MM.1S (cell line): ENCODE results near the gene CAPN11.
"Not testable (repeated sequence)": the region's sequence is repeated elsewhere in the genome, so short reads cannot be mapped to it uniquely, and the experiment has no call there.

Experiments
- DNase-seq: peaks from one replicate; pipeline ENCODE4 v3.0.0-alpha.2; 2015
- H2AFZ ChIP-seq: fragments of 300-600 bp; sonication (generic); 2 replicates; pipeline ENCODE4 v1.6.0; 2016; ENCODE audit warnings: antibody characterized with exemption, low read length
- H3F3A ChIP-seq: fragments of 300-600 bp; sonication (generic); 2 replicates; pipeline ENCODE4 v1.6.1; 2016; ENCODE audit warnings: mild to moderate bottlenecking, antibody characterized with exemption, low read length, moderate library complexity, mixed read lengths; ENCODE audit not compliant: insufficient read depth
- H3K27ac ChIP-seq: fragments of 300-600 bp; sonication (generic); 2 replicates; pipeline ENCODE4 v1.5.1; 2016; ENCODE audit warnings: mild to moderate bottlenecking, low read length
- H3K27me3 ChIP-seq: fragments of 300-600 bp; sonication (generic); replicated peaks from 2 replicates; pipeline ENCODE4 v1.6.0; 2016; ENCODE audit warnings: low read length; ENCODE audit not compliant: insufficient read depth
- H3K36me3 ChIP-seq: fragments of 300-600 bp; sonication (generic); replicated peaks from 2 replicates; pipeline ENCODE4 v1.6.1; 2016; ENCODE audit warnings: mild to moderate bottlenecking, low read length, mixed read lengths; ENCODE audit not compliant: insufficient read depth
- H3K4me1 ChIP-seq: fragments of 300-600 bp; sonication (generic); 2 replicates; pipeline ENCODE4 v1.6.1; 2016; ENCODE audit warnings: low read length, mixed read lengths
- H3K4me2 ChIP-seq: fragments of 300-600 bp; sonication (generic); 2 replicates; pipeline ENCODE4 v1.6.0; 2016; ENCODE audit warnings: low read depth, low read length
- H3K4me3 ChIP-seq: fragments of 300-600 bp; sonication (generic); 2 replicates; pipeline ENCODE4 v1.5.1; 2016; ENCODE audit warnings: low read length, mixed read lengths
- H3K79me2 ChIP-seq: fragments of 300-600 bp; sonication (generic); 2 replicates; pipeline ENCODE4 v1.6.1; 2016; ENCODE audit warnings: mixed run types, low read length, mixed read lengths
- H3K9ac ChIP-seq: fragments of 300-600 bp; sonication (generic); 2 replicates; pipeline ENCODE4 v1.6.1; 2016; ENCODE audit warnings: low read length, mixed read lengths
- H3K9me2 ChIP-seq: fragments of 300-600 bp; sonication (generic); replicated peaks from 2 replicates; pipeline ENCODE4 v1.6.1; 2016; ENCODE audit warnings: mild to moderate bottlenecking, low read length, mixed read lengths; ENCODE audit not compliant: insufficient read depth
- H3K9me3 ChIP-seq: fragments of 300-600 bp; sonication (generic); replicated peaks from 2 replicates; pipeline ENCODE4 v1.6.1; 2016; ENCODE audit warnings: mild to moderate bottlenecking, low read length, mixed read lengths; ENCODE audit not compliant: insufficient read depth
- H4K20me1 ChIP-seq: fragments of 300-600 bp; sonication (generic); 2 replicates; pipeline ENCODE4 v1.6.1; 2016; ENCODE audit warnings: mild to moderate bottlenecking, low read length, moderate library complexity, mixed read lengths; ENCODE audit not compliant: insufficient read depth
- EZH2 ChIP-seq: fragments of 300-600 bp; sonication (generic); optimal IDR thresholded peaks from 2 replicates; pipeline ENCODE3; 2017; ENCODE audit warnings: low read depth, mild to moderate bottlenecking, antibody characterized with exemption, low read length, mixed read lengths
- EZH2phosphoT487 ChIP-seq: fragments of 300-600 bp; sonication (generic); IDR thresholded peaks from 2 replicates; pipeline ENCODE4 v1.6.1; 2018; ENCODE audit warnings: antibody characterized with exemption, low read length
- TF ChIP-seq, protein P1 (sequence below): fragments of 300-600 bp; sonication (generic); IDR thresholded peaks from 2 replicates; pipeline ENCODE4 v1.5.1; 2016; ENCODE audit warnings: antibody characterized with exemption, low read length, mixed read lengths

Gene CAPN11

DNA sequence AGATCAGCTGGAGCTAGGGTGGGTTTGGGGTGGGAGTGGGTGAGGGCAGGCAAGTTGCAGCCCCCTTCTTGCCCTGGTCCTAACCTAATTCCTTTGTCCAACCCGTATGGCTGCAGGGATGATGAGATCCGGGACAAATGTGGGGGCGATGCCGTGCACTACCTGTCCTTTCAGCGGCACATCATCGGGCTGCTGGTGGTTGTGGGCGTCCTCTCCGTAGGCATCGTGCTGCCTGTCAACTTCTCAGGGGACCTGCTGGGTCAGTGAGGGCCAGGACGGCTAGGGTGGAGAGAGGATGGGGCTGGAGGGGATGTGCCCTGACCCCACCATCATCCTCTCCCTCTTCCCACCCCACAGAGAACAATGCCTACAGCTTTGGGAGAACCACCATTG is 19.3 kb upstream of the CAPN11 start:
- Histone ChIP-seq H3K4me2 (no peak overlapping the region), H3K27me3 (no peaks in the 10 kb centered on the region)

DNA sequence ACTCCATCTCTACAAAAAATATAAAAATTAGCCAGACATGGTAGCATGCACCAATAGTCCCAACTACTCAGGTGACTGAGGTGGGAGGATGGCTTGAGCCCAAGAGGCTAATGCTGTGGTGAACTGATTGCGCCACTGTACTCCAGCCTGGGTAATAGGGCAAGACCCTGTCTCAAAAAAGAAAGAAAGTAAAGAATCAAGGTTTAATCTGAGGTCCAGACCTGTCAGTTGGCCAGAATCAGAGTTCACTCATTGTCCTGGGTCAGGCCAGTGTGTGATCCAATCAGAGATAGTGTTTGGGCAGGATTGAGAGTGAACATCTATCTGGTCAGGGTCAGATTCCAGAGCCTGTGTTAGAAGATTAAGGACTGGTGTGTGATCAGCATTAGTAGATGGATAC is 15.8 kb upstream of the CAPN11 start:
- H3K79me2 ChIP-seq = no peaks in the 10 kb centered on the region
- no peaks in the 10 kb centered on the region for H3K9me2 ChIP-seq
- H3K4me2 ChIP-seq = no peak overlapping the region
- H2AFZ ChIP-seq = no peak overlapping the region
- TF ChIP-seq EZH2 (no peak), EZH2phosphoT487 (no peak)
- TF ChIP-seq, protein P1, sequence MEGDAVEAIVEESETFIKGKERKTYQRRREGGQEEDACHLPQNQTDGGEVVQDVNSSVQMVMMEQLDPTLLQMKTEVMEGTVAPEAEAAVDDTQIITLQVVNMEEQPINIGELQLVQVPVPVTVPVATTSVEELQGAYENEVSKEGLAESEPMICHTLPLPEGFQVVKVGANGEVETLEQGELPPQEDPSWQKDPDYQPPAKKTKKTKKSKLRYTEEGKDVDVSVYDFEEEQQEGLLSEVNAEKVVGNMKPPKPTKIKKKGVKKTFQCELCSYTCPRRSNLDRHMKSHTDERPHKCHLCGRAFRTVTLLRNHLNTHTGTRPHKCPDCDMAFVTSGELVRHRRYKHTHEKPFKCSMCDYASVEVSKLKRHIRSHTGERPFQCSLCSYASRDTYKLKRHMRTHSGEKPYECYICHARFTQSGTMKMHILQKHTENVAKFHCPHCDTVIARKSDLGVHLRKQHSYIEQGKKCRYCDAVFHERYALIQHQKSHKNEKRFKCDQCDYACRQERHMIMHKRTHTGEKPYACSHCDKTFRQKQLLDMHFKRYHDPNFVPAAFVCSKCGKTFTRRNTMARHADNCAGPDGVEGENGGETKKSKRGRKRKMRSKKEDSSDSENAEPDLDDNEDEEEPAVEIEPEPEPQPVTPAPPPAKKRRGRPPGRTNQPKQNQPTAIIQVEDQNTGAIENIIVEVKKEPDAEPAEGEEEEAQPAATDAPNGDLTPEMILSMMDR = no peak
- H3F3A ChIP-seq = no peaks in the 10 kb centered on the region
- H3K4me1 ChIP-seq = no peaks in the 10 kb centered on the region
- H3K27me3 ChIP-seq = no peaks in the 10 kb centered on the region
- H3K9ac ChIP-seq = no peak overlapping the region
- no peaks in the 10 kb centered on the region for H3K9me3 ChIP-seq
- H3K27ac ChIP-seq = no peak overlapping the region
- H3K36me3 ChIP-seq = no peaks in the 10 kb centered on the region
- DNase-seq = no peak
- no peak overlapping the region for H3K4me3 ChIP-seq
- H4K20me1 ChIP-seq = no peaks in the 10 kb centered on the region

More for the DNA sequence above, 19.3 kb upstream of the CAPN11 start:
- no peak overlapping the region for H3K9ac ChIP-seq
- no peaks in the 10 kb centered on the region for H4K20me1 ChIP-seq
- H3K9me2 ChIP-seq = no peaks in the 10 kb centered on the region
- H2AFZ ChIP-seq = no peak overlapping the region
- H3K27ac ChIP-seq = no peak overlapping the region
- H3K4me1 ChIP-seq = no peaks in the 10 kb centered on the region
- H3F3A ChIP-seq = no peaks in the 10 kb centered on the region
- TF ChIP-seq, protein P1 = no peak
- TF ChIP-seq EZH2phosphoT487 = no peak
- no peak for TF ChIP-seq EZH2
- no peaks in the 10 kb centered on the region for H3K36me3 ChIP-seq
- DNase-seq = no peak
- no peaks in the 10 kb centered on the region for H3K79me2 ChIP-seq
- H3K9me3 ChIP-seq = no peaks in the 10 kb centered on the region
- no peak overlapping the region for H3K4me3 ChIP-seq

DNA sequence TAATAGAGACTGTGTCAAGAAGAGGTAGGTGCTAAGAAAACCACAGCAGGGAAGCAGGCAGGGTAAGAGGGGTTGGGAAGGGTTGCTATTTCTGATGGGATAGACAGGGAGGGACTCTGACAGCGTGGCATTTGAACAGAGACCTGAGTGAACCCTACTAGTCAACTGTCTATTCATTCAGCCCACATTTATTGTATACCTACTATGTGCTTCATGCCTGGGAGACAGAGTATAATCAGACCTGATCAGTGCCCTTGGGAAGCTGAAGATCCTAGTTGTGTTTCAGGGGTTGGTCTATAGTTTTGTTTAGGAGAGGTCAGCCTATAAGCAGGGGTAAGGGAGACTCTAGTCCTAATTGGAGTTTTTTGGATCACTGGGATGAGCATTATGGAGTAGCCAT is 14.9 kb upstream of the CAPN11 start:
- H3F3A ChIP-seq = no peaks in the 10 kb centered on the region
- H4K20me1 ChIP-seq = no peaks in the 10 kb centered on the region
- no peak for DNase-seq
- no peaks in the 10 kb centered on the region for H3K9me3 ChIP-seq
- no peak overlapping the region for H3K4me3 ChIP-seq
- H3K9me2 ChIP-seq = no peaks in the 10 kb centered on the region
- H3K27me3 ChIP-seq = no peaks in the 10 kb centered on the region
- H3K79me2 ChIP-seq = no peaks in the 10 kb centered on the region
- H3K4me2 ChIP-seq = no peak overlapping the region
- H3K36me3 ChIP-seq = no peaks in the 10 kb centered on the region
- no peak overlapping the region for H3K9ac ChIP-seq
- H3K27ac ChIP-seq = no peak overlapping the region
- TF ChIP-seq EZH2phosphoT487 (no peak), EZH2 (no peak)
- TF ChIP-seq, protein P1 = no peak
- H2AFZ ChIP-seq = no peak overlapping the region
- no peaks in the 10 kb centered on the region for H3K4me1 ChIP-seq

DNA sequence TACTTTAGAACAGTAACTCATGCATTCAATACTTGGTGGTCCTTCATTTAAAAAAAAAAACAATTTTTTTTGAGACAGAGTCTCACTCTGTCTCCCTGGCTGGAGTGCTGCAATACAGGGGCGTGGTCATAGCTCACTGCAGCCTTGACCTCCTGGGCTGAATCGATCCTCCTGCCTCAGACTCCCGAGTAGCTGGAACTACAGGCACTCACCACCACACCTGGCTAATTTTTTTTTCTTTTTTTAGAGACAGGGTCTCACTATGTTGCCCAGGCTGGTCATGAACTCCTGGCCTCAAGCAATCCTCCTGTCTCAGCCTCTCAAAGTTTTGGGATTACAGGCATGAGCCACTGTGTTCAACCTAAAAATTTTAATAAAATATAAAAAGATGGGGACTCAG is 14.1 kb upstream of the CAPN11 start:
- H3K27ac ChIP-seq, H3K36me3 ChIP-seq, H2AFZ ChIP-seq, H3K9ac ChIP-seq, H3K9me2 ChIP-seq, H3K9me3 ChIP-seq, DNase-seq, H3K79me2 ChIP-seq, H3K4me2 ChIP-seq, H4K20me1 ChIP-seq, H3K27me3 ChIP-seq, H3F3A ChIP-seq, H3K4me3 ChIP-seq, H3K4me1 ChIP-seq: not testable (repeated sequence)
